ENCODE measurements around the gene SRP68.

Gene SRP68

DNA sequence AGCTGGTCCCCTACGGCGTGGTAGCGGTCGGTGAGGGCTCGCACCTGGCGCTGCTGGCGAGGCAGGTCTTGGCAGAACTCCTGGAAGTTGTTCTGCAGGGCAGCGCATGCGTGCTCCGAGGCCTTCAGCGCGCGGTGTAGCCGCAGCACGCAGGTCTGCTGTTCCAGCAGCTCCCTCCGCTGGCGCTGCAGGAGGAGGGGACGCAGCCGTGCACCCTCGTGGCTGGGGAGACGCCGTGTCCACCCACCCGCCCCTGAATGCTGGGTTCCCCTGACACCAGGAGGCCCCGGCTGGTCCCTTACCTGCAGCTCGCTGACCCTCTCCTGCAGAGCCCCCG lies 57.4 kb downstream of the SRP68 start:
- TF ChIP-seq SIN3A (IDR thresholded peaks at IDR 0.05; ENCODE audit: borderline replicate concordance, insufficient read depth, low read length) = no peak
- TF ChIP-seq, protein P1, sequence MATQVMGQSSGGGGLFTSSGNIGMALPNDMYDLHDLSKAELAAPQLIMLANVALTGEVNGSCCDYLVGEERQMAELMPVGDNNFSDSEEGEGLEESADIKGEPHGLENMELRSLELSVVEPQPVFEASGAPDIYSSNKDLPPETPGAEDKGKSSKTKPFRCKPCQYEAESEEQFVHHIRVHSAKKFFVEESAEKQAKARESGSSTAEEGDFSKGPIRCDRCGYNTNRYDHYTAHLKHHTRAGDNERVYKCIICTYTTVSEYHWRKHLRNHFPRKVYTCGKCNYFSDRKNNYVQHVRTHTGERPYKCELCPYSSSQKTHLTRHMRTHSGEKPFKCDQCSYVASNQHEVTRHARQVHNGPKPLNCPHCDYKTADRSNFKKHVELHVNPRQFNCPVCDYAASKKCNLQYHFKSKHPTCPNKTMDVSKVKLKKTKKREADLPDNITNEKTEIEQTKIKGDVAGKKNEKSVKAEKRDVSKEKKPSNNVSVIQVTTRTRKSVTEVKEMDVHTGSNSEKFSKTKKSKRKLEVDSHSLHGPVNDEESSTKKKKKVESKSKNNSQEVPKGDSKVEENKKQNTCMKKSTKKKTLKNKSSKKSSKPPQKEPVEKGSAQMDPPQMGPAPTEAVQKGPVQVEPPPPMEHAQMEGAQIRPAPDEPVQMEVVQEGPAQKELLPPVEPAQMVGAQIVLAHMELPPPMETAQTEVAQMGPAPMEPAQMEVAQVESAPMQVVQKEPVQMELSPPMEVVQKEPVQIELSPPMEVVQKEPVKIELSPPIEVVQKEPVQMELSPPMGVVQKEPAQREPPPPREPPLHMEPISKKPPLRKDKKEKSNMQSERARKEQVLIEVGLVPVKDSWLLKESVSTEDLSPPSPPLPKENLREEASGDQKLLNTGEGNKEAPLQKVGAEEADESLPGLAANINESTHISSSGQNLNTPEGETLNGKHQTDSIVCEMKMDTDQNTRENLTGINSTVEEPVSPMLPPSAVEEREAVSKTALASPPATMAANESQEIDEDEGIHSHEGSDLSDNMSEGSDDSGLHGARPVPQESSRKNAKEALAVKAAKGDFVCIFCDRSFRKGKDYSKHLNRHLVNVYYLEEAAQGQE (IDR thresholded peaks at IDR 0.05; ENCODE audit: insufficient read depth in 1 of 2, low read depth in 2 of 2, low read length in 2 of 2) = no peak
- TF ChIP-seq POLR2AphosphoS5 (IDR thresholded peaks at IDR 0.05; ENCODE audit: low read depth, low read length) = no peak
- TF ChIP-seq FOXP2 (optimal IDR thresholded peaks at IDR 0.05; ENCODE audit: borderline replicate concordance, extremely low read depth, extremely low read length, insufficient read depth) = no peak
- TF ChIP-seq TAF1 (IDR thresholded peaks at IDR 0.05; ENCODE audit: borderline replicate concordance, insufficient read depth, low read length) = no peak

- TF ChIP-seq POLR2AphosphoS5 (IDR thresholded peaks at IDR 0.05; ENCODE audit: low read depth, low read length) = no peak
- peak; percentile 13 for TF ChIP-seq FOXP2 (optimal IDR thresholded peaks at IDR 0.05; ENCODE audit: borderline replicate concordance, extremely low read depth, extremely low read length, insufficient read depth)
Observed at GRCh38 chr17:76014100-76014924, 58.0 kb downstream of the SRP68 start.

- TF ChIP-seq POLR2AphosphoS5 (IDR thresholded peaks at IDR 0.05; ENCODE audit: low read depth, low read length) (no peak), FOXP2 (optimal IDR thresholded peaks at IDR 0.05; ENCODE audit: borderline replicate concordance, extremely low read depth, extremely low read length, insufficient read depth) (no peak), SIN3A (IDR thresholded peaks at IDR 0.05; ENCODE audit: borderline replicate concordance, insufficient read depth, low read length) (no peak), TAF1 (IDR thresholded peaks at IDR 0.05; ENCODE audit: borderline replicate concordance, insufficient read depth, low read length) (no peak)
- TF ChIP-seq, protein P1 (IDR thresholded peaks at IDR 0.05; ENCODE audit: insufficient read depth in 1 of 2, low read depth in 2 of 2, low read length in 2 of 2) = no peak
Observed at GRCh38 chr17:76013377-76013932, 58.9 kb downstream of the SRP68 start.

GRCh38 chr17:76011951-76012350 lies 60.4 kb downstream of the SRP68 start:
- TF ChIP-seq SIN3A (IDR thresholded peaks at IDR 0.05; ENCODE audit: borderline replicate concordance, insufficient read depth, low read length) (no peak), FOXP2 (optimal IDR thresholded peaks at IDR 0.05; ENCODE audit: borderline replicate concordance, extremely low read depth, extremely low read length, insufficient read depth) (no peak), POLR2AphosphoS5 (IDR thresholded peaks at IDR 0.05; ENCODE audit: low read depth, low read length) (no peak), TAF1 (IDR thresholded peaks at IDR 0.05; ENCODE audit: borderline replicate concordance, insufficient read depth, low read length) (no peak)
- TF ChIP-seq, protein P1 (IDR thresholded peaks at IDR 0.05; ENCODE audit: insufficient read depth in 1 of 2, low read depth in 2 of 2, low read length in 2 of 2) = no peak

DNA sequence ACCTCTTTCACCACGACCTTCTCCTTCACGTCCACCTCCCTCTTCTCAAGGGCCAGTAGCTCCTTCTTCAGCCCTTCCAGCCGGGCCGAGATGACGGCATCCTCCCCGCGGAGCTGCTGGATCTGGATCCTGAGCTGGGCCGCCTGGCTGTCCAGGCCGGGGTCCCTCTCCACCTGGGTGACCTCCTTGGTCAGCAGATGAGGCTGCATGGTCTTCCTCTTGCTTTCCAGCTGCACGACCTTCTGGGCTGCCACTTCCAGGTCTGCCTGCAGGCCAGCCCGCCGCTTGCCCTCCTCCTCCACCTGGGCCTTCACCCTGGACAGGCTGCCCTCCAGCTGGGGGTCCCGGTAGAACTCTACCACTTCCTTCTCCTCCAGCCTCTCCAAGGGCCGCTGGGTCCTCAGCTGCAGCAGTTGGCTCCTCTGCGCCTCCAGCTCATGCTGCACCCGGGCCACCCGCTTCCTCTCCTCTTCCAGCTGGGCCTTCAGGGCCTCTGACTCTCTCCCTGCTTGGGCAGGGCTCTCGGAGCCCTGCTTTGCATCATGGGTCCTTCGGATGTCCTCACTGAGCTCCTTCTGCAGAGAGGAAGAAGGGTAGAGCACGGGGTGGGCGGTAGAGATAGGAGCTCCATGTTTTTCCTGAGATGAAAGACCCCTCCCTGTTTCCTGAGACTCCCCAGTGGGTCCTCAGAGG lies 62.2 kb downstream of the SRP68 start:
- TF ChIP-seq POLR2AphosphoS5 (IDR thresholded peaks at IDR 0.05; ENCODE audit: low read depth, low read length) = no peak
- no peak for TF ChIP-seq SIN3A (IDR thresholded peaks at IDR 0.05; ENCODE audit: borderline replicate concordance, insufficient read depth, low read length)
- TF ChIP-seq, protein P1 (IDR thresholded peaks at IDR 0.05; ENCODE audit: insufficient read depth in 1 of 2, low read depth in 2 of 2, low read length in 2 of 2) = no peak
- no peak for TF ChIP-seq TAF1 (IDR thresholded peaks at IDR 0.05; ENCODE audit: borderline replicate concordance, insufficient read depth, low read length)
- no peak for TF ChIP-seq FOXP2 (optimal IDR thresholded peaks at IDR 0.05; ENCODE audit: borderline replicate concordance, extremely low read depth, extremely low read length, insufficient read depth)
